ENCODE data around the gene AOPEP. TPM values are rescaled to one million over a fixed set of nuclear protein-coding genes. Genes with fewer than 3 reads are reported as not detected.

AOPEP gene
- total RNA-seq, 5 donors from 2014 or later (not counting 1 experiment from before 2014, with no cell fraction given) = 10.4 to 14.8 (median 11.3) TPM

DNA sequence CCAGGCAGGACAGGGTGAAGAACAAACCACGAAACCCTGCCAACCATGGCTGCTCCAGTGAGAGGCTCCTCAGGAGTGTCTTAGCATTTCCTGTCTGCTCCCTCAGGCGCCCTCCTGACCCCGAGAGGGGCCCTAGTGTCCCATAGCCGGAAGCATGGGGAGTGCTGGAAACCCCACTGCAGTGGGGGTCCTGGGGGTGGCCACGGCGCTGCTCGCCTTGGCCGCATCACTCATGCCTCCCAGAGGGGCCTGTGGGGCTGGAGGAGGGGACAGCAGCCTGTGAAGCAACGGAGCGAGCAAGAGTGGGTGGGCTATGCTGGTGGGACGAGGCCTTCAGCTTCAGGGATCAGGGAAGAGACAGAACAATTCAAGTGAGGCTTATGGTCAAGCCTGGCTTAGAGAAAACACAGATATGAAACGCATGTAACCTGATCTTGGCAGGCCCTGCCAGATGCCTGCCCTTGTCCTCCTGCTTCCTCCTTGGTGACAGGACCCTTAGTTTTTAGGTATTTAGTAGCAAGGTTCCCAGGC is 372.0 kb downstream of the AOPEP start:
- Mint-ChIP-seq H3K36me3 (no peaks in the 10 kb centered on the region), H3K4me1 (peaks cover 0 to 16% (median 2%) of the 10 kb centered on the region in 3 donors), H3K27me3 (no peaks in the 10 kb centered on the region), H3K4me3 (no peak overlapping the region), H3K9me3 (no peaks in the 10 kb centered on the region), H3K27ac (no peak overlapping the region)
- DNase-seq (no peak), ATAC-seq (replicated peaks in 1 of 4) (no peak)
- Histone ChIP-seq H3K9me3 (no peaks in the 10 kb centered on the region), H3K27ac (ENCODE audit: low read length) (no peak overlapping the region), H3K4me3 (ENCODE audit: control insufficient read depth in 1 of 2, extremely low read depth in 1 of 2, low read length in 1 of 2) (no peak overlapping the region), H3K27me3 (replicated peaks in 1 of 2; ENCODE audit: control insufficient read depth in 2 of 2, extremely low read depth in 1 of 2, insufficient read depth in 2 of 2, low read length in 1 of 2) (no peaks in the 10 kb centered on the region), H3K4me1 (ENCODE audit: control insufficient read depth in 1 of 2, extremely low read depth in 1 of 2, insufficient read depth in 2 of 2, low read length in 2 of 2) (no peaks in the 10 kb centered on the region), H3K36me3 (ENCODE audit: control insufficient read depth in 2 of 2, extremely low read depth in 1 of 2, insufficient read depth in 1 of 2, low read length in 1 of 2) (peaks cover 0 to 2% of the 10 kb centered on the region in 2 donors)
- WGBS (ENCODE audit: insufficient coverage) = 83% methylated on average over 12 of the region's 12 CpGs
- CTCF ChIA-PET = no interaction called here
- POLR2A ChIA-PET = no interaction called here

GRCh38 chr9:95099321-95100070 is 373.0 kb downstream of the AOPEP start:
- Histone ChIP-seq H3K4me3 (ENCODE audit: control insufficient read depth in 1 of 2, extremely low read depth in 1 of 2, low read length in 1 of 2) (no peak overlapping the region), H3K4me1 (ENCODE audit: control insufficient read depth in 1 of 2, extremely low read depth in 1 of 2, insufficient read depth in 2 of 2, low read length in 2 of 2) (no peaks in the 10 kb centered on the region), H3K27ac (ENCODE audit: low read length) (no peak overlapping the region), H3K36me3 (ENCODE audit: control insufficient read depth in 2 of 2, extremely low read depth in 1 of 2, insufficient read depth in 1 of 2, low read length in 1 of 2) (peaks cover 0 to 2% of the 10 kb centered on the region in 2 donors), H3K9me3 (no peaks in the 10 kb centered on the region), H3K27me3 (replicated peaks in 1 of 2; ENCODE audit: control insufficient read depth in 2 of 2, extremely low read depth in 1 of 2, insufficient read depth in 2 of 2, low read length in 1 of 2) (no peaks in the 10 kb centered on the region)
- H3K9me3 Mint-ChIP-seq = no peaks in the 10 kb centered on the region
- H3K36me3 Mint-ChIP-seq = no peaks in the 10 kb centered on the region
- H3K4me1 Mint-ChIP-seq = peaks cover 0 to 6% (median 0%) of the 10 kb centered on the region in 3 donors
- 98% methylated on average over 7 of the region's 24 CpGs for WGBS (ENCODE audit: insufficient coverage)
- ChIA-PET POLR2A (no interaction called here), CTCF (no interaction called here)
- no peak for DNase-seq
- no peaks in the 10 kb centered on the region for H3K27me3 Mint-ChIP-seq
- no peak overlapping the region for H3K27ac Mint-ChIP-seq
- no peak for ATAC-seq (replicated peaks in 1 of 4)
- H3K4me3 Mint-ChIP-seq = no peak overlapping the region

DNA sequence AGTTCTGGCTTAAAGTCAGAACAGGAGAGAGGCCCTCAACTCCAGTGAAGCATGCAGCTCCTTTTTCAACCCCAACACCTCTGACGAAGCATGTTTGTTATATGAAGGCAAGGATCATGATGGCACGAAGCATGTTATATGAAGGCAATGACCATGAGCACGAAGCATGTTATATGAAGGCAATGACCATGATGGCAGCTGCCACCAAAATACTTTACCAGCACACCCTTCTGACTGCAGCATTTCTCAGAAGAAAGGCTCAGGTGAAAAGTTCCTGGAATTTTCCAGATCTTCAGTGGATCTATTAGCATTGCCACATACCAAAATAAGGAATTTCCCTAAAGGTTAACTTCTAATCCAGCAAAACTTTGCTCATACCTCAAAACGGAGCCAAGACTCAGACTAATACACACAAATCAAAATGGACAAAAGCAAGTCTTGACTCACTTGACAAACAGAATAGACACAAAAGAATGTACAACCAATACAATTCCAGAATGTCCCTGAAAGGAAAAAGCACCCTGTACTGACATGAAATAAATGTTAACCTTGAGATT is 373.6 kb downstream of the AOPEP start:
- H3K27ac Mint-ChIP-seq = no peak overlapping the region
- H3K9me3 Mint-ChIP-seq = no peaks in the 10 kb centered on the region
- no peaks in the 10 kb centered on the region for H3K4me1 Mint-ChIP-seq
- DNase-seq (no peak), ATAC-seq (replicated peaks in 1 of 4) (no peak)
- peaks cover 0 to 2% of the 10 kb centered on the region in 2 donors for H3K36me3 ChIP-seq (ENCODE audit: control insufficient read depth in 2 of 2, extremely low read depth in 1 of 2, insufficient read depth in 1 of 2, low read length in 1 of 2)
- H3K36me3 Mint-ChIP-seq = no peaks in the 10 kb centered on the region
- no peaks in the 10 kb centered on the region for H3K27me3 Mint-ChIP-seq
- no peaks in the 10 kb centered on the region for H3K27me3 ChIP-seq (replicated peaks in 1 of 2; ENCODE audit: control insufficient read depth in 2 of 2, extremely low read depth in 1 of 2, insufficient read depth in 2 of 2, low read length in 1 of 2)
- CTCF ChIA-PET = no interaction called here
- no peaks in the 10 kb centered on the region for H3K4me1 ChIP-seq (ENCODE audit: control insufficient read depth in 1 of 2, extremely low read depth in 1 of 2, insufficient read depth in 2 of 2, low read length in 2 of 2)
- POLR2A ChIA-PET = no interaction called here
- H3K27ac ChIP-seq (ENCODE audit: low read length) = no peak overlapping the region
- 83% methylated on average over 1 of the region's 4 CpGs for WGBS (ENCODE audit: insufficient coverage)
- H3K4me3 Mint-ChIP-seq = no peak overlapping the region
- H3K9me3 ChIP-seq = no peaks in the 10 kb centered on the region
- H3K4me3 ChIP-seq (ENCODE audit: control insufficient read depth in 1 of 2, extremely low read depth in 1 of 2, low read length in 1 of 2) = no peak overlapping the region

DNA sequence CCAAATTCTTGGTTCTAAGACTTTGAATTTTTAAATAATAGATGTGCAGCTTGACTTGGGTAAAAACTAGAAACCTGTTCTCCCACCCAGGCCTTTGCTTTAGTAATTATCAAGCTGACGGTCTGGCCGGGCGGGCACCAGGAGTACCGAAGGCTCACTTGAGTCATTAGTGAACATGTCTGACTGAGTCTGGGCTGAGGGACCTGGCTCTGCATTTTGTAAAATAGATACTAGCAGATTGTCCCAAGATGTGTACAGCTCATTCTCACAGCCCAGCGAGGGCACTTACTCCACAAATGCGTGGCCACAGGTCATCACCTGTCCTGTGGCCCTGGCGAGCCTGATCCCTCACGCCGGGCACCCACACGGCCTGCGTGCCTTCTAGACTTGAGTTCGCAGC is 374.8 kb downstream of the AOPEP start:
- Histone ChIP-seq H3K4me3 (ENCODE audit: control insufficient read depth in 1 of 2, extremely low read depth in 1 of 2, low read length in 1 of 2) (no peak overlapping the region), H3K4me1 (ENCODE audit: control insufficient read depth in 1 of 2, extremely low read depth in 1 of 2, insufficient read depth in 2 of 2, low read length in 2 of 2) (no peaks in the 10 kb centered on the region), H3K27ac (ENCODE audit: low read length) (no peak overlapping the region), H3K36me3 (ENCODE audit: control insufficient read depth in 2 of 2, extremely low read depth in 1 of 2, insufficient read depth in 1 of 2, low read length in 1 of 2) (peaks cover 0 to 2% of the 10 kb centered on the region in 2 donors), H3K9me3 (no peaks in the 10 kb centered on the region), H3K27me3 (replicated peaks in 1 of 2; ENCODE audit: control insufficient read depth in 2 of 2, extremely low read depth in 1 of 2, insufficient read depth in 2 of 2, low read length in 1 of 2) (no peaks in the 10 kb centered on the region)
- WGBS (ENCODE audit: insufficient coverage) = 98% methylated on average over 12 of the region's 12 CpGs
- H3K27ac Mint-ChIP-seq = no peak overlapping the region
- ATAC-seq (replicated peaks in 1 of 4) (no peak), DNase-seq (no peak)
- H3K4me3 Mint-ChIP-seq = no peak overlapping the region
- no peaks in the 10 kb centered on the region for H3K4me1 Mint-ChIP-seq
- no peaks in the 10 kb centered on the region for H3K27me3 Mint-ChIP-seq
- H3K9me3 Mint-ChIP-seq = no peaks in the 10 kb centered on the region
- ChIA-PET POLR2A (no interaction called here), CTCF (interaction anchor here in 1 of 2 donors (0.6 to 0.7 kb wide), 2 partner anchors 10 to 852 kb away, joined by 3 to 5 read pairs; no protein-coding TSS in a partner anchor)
- H3K36me3 Mint-ChIP-seq = peaks cover 8% of the 10 kb centered on the region

GRCh38 chr9:95102001-95102433 is 375.5 kb downstream of the AOPEP start:
- POLR2A ChIA-PET = no interaction called here
- Histone ChIP-seq H3K9me3 (no peaks in the 10 kb centered on the region), H3K27ac (ENCODE audit: low read length) (no peak overlapping the region), H3K4me3 (ENCODE audit: control insufficient read depth in 1 of 2, extremely low read depth in 1 of 2, low read length in 1 of 2) (no peak overlapping the region), H3K27me3 (replicated peaks in 1 of 2; ENCODE audit: control insufficient read depth in 2 of 2, extremely low read depth in 1 of 2, insufficient read depth in 2 of 2, low read length in 1 of 2) (no peaks in the 10 kb centered on the region), H3K4me1 (ENCODE audit: control insufficient read depth in 1 of 2, extremely low read depth in 1 of 2, insufficient read depth in 2 of 2, low read length in 2 of 2) (no peaks in the 10 kb centered on the region), H3K36me3 (ENCODE audit: control insufficient read depth in 2 of 2, extremely low read depth in 1 of 2, insufficient read depth in 1 of 2, low read length in 1 of 2) (peaks cover 6% of the 10 kb centered on the region in 2 donors)
- CTCF ChIA-PET = no interaction called here
- Mint-ChIP-seq H3K4me1 (no peaks in the 10 kb centered on the region), H3K27me3 (no peaks in the 10 kb centered on the region), H3K4me3 (no peak overlapping the region), H3K27ac (no peak overlapping the region), H3K36me3 (peaks cover 9% of the 10 kb centered on the region), H3K9me3 (no peaks in the 10 kb centered on the region)
- WGBS (ENCODE audit: insufficient coverage) = 93% methylated on average over 7 of the region's 8 CpGs
- ATAC-seq (replicated peaks in 1 of 4) (no peak), DNase-seq (no peak)

DNA sequence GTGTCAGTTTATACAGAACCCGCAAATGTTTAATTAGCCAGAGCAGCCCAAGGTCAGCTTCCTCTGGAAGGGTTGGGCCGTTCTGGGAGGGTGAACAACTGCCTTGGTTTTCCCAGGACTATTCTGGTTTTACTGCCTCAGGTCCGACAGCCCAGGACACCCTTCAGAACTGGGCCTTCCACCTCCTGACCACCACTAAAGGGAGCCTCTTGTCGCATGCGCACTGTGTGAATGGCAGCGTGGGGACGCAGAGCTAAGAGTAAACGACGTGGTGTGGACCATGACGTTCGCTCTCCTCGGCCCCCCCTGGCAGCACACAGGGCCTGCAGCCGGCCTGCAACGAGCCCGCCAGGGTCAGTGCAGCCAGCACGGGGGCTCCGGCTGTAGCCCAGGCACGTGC is 376.1 kb downstream of the AOPEP start:
- H3K27me3 ChIP-seq (replicated peaks in 1 of 2; ENCODE audit: control insufficient read depth in 2 of 2, extremely low read depth in 1 of 2, insufficient read depth in 2 of 2, low read length in 1 of 2) = no peaks in the 10 kb centered on the region
- ChIA-PET POLR2A (no interaction called here), CTCF (no interaction called here)
- WGBS (ENCODE audit: insufficient coverage) = 97% methylated on average over 17 of the region's 18 CpGs
- Mint-ChIP-seq H3K36me3 (peaks cover 9% of the 10 kb centered on the region), H3K4me3 (no peak overlapping the region), H3K27ac (no peak overlapping the region), H3K27me3 (no peaks in the 10 kb centered on the region), H3K9me3 (no peaks in the 10 kb centered on the region), H3K4me1 (no peaks in the 10 kb centered on the region)
- no peaks in the 10 kb centered on the region for H3K9me3 ChIP-seq
- H3K4me3 ChIP-seq (ENCODE audit: control insufficient read depth in 1 of 2, extremely low read depth in 1 of 2, low read length in 1 of 2) = no peak overlapping the region
- H3K36me3 ChIP-seq (ENCODE audit: control insufficient read depth in 2 of 2, extremely low read depth in 1 of 2, insufficient read depth in 1 of 2, low read length in 1 of 2) = peaks cover 6 to 7% of the 10 kb centered on the region in 2 donors
- ATAC-seq (replicated peaks in 1 of 4) (no peak), DNase-seq (no peak)
- no peaks in the 10 kb centered on the region for H3K4me1 ChIP-seq (ENCODE audit: control insufficient read depth in 1 of 2, extremely low read depth in 1 of 2, insufficient read depth in 2 of 2, low read length in 2 of 2)
- H3K27ac ChIP-seq (ENCODE audit: low read length) = no peak overlapping the region

Data from T-cell (primary cell).